Kasumi-1 (cell line): Measurements from ENCODE around the gene MARCO.

ENCODE experiments used
- DNase-seq, 2 experiments: peaks; one replicate each; lab custom pipeline; 2025; lab: John Stamatoyannopoulos, UW

MARCO gene

GRCh38 chr2:118942031-118942430 is at the start of gene MARCO:
Gene MARCO, plus strand, starts transcription at chr2:118942194. Its CDS starts 107 bp downstream, at chr2:118942301.
- DNase-seq: peak; percentile 11 to 45

GRCh38 chr2:118893100-118893499 is 48.9 kb upstream of the MARCO start:
- DNase-seq: no peak

- DNase-seq: peak; percentile 89 to 95
Observed at GRCh38 chr2:118902266-118903028, 39.5 kb upstream of the MARCO start.

- DNase-seq: no peak
Observed at GRCh38 chr2:118903029-118903351, 39.0 kb upstream of the MARCO start.

- no peak for DNase-seq
Observed at GRCh38 chr2:118903551-118904479, 38.2 kb upstream of the MARCO start.

- DNase-seq: no peak
Observed at GRCh38 chr2:118905206-118905605, 36.8 kb upstream of the MARCO start.

- no peak for DNase-seq
Observed at GRCh38 chr2:118906186-118906585, 35.8 kb upstream of the MARCO start.

- DNase-seq: no peak
Observed at GRCh38 chr2:118907759-118908158, 34.2 kb upstream of the MARCO start.

- no peak for DNase-seq
Observed at GRCh38 chr2:118909191-118909590, 32.8 kb upstream of the MARCO start.

- DNase-seq: no peak
Observed at GRCh38 chr2:118911166-118911856, 30.7 kb upstream of the MARCO start.

GRCh38 chr2:118911936-118912335 is 30.1 kb upstream of the MARCO start:
- DNase-seq: no peak

- no peak for DNase-seq
Observed at GRCh38 chr2:118913131-118913802, 28.7 kb upstream of the MARCO start.

- peak; percentile 6 for DNase-seq
Observed at GRCh38 chr2:118913803-118914645, 28.0 kb upstream of the MARCO start.

GRCh38 chr2:118914721-118915453 is 27.1 kb upstream of the MARCO start:
- no peak for DNase-seq

GRCh38 chr2:118918017-118918416 is 24.0 kb upstream of the MARCO start:
- no peak for DNase-seq

GRCh38 chr2:118921646-118922045 is 20.3 kb upstream of the MARCO start:
- DNase-seq: peak; percentile 41 to 59

- no peak for DNase-seq
Observed at GRCh38 chr2:118922254-118922653, 19.7 kb upstream of the MARCO start.

- DNase-seq: no peak
Observed at GRCh38 chr2:118923371-118923770, 18.6 kb upstream of the MARCO start.

GRCh38 chr2:118925476-118925875 is 16.5 kb upstream of the MARCO start:
- DNase-seq: no peak

- no peak for DNase-seq
Observed at GRCh38 chr2:118925981-118926380, 16.0 kb upstream of the MARCO start.
